Fibroblast of pulmonary artery (primary cell): ENCODE results near the gene SMCHD1.
A peak's percentile ranks its signal among the peaks of the same experiment; 100 is the strongest.
"Not testable (repeated sequence)": the region's sequence is repeated elsewhere in the genome, so short reads cannot be mapped to it uniquely, and the experiment has no call there.

Experiments used
- DNase-seq: peaks from one replicate; pipeline ENCODE4 v3.0.0-alpha.2; 2010; ENCODE audit warnings: low read depth
- H3K4me3 ChIP-seq: replicated peaks from 2 replicates; pipeline ENCODE4 v1.5.1; 2011; ENCODE audit warnings: low read depth, mild to moderate bottlenecking, control low read depth, low read length, moderate library complexity
- TF ChIP-seq, protein P1 (sequence below): IDR thresholded peaks from 2 replicates; pipeline ENCODE4 v1.5.1; 2011; ENCODE audit warnings: mild to moderate bottlenecking, control low read depth, low read length, inconsistent platforms; ENCODE audit errors: missing control alignments

Gene SMCHD1

DNA sequence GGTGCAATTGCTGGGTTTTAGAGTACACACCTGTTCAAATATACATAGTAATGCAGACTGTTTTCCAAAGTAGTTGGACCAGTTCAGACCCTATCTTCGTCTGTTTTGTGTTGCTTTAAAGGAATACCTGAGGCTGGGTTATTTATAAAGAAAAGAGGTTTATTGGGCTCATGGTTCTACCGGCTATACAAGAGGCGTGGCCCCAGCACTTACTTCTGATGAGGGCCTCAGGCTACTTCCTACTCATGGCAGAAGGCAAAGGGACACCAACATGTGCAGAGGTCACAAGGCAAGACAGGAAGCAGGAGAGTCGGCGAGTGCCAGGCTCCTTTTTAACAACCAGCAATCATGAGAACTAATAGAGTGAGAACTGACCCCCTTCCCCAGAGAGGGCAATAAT is 169.3 kb downstream of the SMCHD1 start:
- H3K4me3 ChIP-seq: no peak overlapping the region
- no peak for DNase-seq
- TF ChIP-seq, protein P1, sequence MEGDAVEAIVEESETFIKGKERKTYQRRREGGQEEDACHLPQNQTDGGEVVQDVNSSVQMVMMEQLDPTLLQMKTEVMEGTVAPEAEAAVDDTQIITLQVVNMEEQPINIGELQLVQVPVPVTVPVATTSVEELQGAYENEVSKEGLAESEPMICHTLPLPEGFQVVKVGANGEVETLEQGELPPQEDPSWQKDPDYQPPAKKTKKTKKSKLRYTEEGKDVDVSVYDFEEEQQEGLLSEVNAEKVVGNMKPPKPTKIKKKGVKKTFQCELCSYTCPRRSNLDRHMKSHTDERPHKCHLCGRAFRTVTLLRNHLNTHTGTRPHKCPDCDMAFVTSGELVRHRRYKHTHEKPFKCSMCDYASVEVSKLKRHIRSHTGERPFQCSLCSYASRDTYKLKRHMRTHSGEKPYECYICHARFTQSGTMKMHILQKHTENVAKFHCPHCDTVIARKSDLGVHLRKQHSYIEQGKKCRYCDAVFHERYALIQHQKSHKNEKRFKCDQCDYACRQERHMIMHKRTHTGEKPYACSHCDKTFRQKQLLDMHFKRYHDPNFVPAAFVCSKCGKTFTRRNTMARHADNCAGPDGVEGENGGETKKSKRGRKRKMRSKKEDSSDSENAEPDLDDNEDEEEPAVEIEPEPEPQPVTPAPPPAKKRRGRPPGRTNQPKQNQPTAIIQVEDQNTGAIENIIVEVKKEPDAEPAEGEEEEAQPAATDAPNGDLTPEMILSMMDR: no peak

DNA sequence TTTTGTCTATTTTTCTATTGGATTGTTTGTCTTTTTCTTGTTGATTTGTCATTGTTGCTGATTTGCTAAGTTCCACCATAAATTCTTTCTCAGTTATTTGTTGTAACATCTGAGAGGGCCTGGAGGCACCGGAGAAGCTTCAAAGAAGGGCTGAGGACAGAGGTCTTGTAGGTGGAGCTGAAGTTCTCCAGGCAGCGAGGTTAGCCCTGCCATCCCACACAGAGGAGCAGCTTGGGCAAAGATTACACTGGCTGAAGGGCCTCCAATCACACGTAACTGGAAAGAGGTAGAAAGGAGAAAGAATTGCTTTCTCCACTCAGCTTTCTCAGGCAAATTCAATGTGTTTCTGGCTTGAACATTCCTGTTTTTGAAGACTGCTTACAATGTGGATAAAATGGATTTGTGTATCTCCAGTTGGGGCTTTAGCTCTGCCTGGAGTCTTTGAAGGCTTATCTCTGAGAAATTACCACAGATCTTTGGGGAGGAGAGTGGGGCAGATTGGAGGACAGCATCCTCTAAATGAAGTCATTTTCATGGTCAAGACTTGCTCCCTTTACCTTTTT is 170.2 kb downstream of the SMCHD1 start:
- TF ChIP-seq, protein P1: no peak
- no peak overlapping the region for H3K4me3 ChIP-seq
- DNase-seq: no peak

DNA sequence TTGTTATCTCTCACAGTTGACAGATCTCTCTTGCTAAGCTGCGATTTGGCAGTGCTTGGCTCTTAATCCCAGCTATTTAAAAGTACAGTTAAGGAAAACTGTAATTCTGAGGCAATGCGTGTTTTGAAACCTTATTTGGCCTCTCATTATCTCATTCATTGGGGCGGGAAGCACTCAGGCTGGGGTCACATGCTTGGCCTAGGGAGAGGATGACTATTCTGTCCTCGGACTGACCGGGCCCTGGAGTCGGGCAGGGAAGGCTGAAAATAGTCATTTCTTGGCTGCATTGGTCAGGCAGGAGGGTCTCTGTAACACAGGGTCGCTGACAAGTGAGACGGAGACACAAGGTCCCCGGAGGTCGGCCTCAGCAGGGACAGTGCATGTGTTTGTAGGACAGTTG is 171.1 kb downstream of the SMCHD1 start:
- TF ChIP-seq, protein P1: no peak
- DNase-seq: peak; percentile 58
- H3K4me3 ChIP-seq: no peak overlapping the region

DNA sequence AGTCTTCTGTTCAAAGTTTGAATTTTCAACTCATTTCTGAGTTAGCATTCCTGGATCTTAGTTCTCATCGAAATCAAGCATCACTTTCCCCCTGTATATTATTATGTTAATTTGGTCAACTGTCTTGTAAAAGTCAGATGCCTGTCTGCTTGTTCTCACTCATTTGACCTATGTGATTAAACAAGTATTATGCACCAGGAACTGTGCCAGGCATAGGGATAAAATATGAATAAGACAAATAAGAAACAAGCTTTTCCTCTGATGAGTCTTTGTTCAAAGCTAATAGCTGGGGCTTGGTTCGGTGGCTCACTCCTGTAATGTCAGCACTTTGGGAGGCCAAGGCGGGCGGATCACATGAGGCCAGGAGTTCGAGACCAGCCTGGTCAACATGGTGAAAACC is 171.5 kb downstream of the SMCHD1 start:
- no peak overlapping the region for H3K4me3 ChIP-seq
- TF ChIP-seq, protein P1: no peak
- no peak for DNase-seq

DNA sequence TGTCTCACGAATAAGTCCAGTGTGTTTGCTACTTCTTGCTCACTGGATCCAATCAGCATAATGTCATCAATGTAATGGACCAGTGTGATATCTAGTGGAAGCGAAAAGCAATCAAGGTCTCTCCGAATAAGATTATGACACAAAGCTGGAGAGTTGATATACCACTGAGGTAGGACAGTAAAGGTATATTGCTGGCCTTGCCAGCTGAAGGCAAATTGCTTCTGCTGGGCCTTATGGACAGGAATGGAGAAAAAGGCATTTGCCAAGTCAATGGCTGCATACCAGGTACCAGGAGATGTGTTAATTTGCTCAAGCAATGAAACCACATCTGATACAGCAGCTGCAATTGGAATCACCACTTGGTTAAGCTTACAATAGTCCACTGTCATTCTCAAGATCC is 180.6 kb downstream of the SMCHD1 start:
- not testable (repeated sequence) for H3K4me3 ChIP-seq, DNase-seq

DNA sequence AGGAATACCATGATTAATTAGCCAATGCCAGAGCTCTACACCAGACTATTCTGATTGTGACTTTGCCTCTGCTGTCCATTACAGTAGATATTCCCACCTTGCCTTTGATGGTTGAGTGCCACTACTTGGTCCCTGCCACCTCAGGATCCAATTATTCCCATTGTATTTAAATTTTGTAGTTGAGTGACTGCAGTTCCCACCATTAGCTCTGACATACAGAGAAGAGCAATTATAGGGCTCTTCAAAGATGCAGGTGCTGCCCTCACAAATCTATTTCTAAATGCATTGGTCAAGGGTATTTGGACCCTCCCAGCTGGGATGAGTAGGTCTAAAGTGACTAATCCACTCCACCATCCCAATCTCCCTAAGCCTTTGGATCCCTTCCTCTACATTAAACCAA is 181.8 kb downstream of the SMCHD1 start:
- not testable (repeated sequence) for H3K4me3 ChIP-seq, DNase-seq

DNA sequence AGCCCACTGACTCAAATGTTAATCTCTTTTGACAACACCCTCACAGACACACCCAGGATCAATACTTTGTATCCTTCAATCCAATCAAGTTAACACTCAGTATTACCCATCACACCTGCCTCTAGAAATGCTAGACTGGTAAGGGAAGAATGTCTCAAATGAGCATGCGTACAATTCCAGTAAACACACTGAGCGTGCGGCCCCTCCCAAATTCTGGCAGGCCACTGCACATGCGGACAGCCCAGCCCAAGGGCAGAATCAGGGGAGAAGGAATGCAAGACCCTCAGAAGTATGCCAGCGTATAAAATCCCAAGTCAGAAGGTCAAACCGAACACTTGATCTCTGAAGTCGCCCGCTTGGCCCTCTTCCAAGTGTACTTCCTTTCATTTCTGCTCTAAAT is 183.7 kb downstream of the SMCHD1 start:
- TF ChIP-seq, protein P1: no peak
- no peak overlapping the region for H3K4me3 ChIP-seq
- DNase-seq: no peak

DNA sequence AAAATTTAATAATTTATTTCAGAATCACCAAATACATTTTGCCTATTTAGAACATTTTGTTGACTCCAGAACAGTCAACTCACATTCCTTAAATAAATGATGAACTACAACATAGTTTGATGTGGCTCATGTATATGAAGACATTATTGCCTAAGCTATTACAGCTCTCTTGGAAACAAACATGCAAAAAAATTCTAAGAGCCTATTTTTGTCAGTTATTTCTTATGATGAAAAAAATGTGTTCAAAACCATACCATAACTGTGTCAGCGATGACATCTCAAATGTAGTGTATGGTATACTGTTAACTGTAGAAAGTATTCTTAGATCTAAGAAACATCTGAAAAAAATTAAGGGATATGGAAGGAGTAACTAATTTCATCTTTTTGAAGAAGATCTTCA is 185.0 kb downstream of the SMCHD1 start:
- H3K4me3 ChIP-seq: no peak overlapping the region
- DNase-seq: no peak
- TF ChIP-seq, protein P1: no peak
